ENCODE data around the gene NUDT14. TPM values are rescaled to one million over a fixed set of nuclear protein-coding genes. Genes with fewer than 3 reads are reported as not detected.

The NUDT14 gene
- total and polyA plus RNA-seq, 2 of the 8 experiments (the other 6 are each of a cell fraction or from before 2014, with no cell fraction given) = 25.5 to 33.3 TPM

DNA sequence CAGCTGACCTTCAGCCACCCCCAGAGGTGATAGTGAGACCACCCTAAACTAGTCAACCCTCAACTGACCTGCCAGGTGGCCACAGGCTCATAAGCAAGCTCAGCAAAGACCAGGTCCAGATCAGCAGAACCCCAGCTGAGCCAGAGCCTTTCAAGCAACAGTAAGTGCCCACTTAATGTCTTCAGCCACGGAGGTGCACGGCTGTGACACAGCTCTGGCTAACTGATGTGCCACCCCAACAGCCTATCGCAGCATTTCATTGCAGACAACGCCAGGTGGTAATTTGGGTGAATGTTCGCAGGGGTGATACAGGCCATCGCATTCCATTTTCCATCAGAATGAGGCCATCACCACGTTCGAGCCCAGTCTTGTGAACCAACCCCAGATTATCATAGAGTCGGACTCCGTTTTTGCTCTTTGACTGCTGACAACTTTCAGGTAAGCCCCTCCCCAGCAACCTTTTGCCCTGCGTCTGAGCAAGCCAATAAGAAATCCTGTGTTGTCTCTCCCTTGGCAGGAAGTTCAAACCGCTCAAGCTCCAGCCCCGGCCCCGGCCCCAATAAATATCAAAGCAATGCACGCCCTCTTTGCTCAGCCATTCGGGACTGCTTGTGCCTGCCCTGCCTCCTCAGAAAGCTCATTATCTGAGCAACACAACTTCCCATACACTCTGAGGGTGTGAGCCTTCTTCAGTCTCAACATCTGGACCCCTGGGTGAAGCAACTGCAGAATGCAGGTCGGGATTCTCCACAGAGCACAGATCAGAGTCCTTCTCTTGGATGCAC is 56.9 kb downstream of the NUDT14 start (continued):
- TF ChIP-seq, protein P1, sequence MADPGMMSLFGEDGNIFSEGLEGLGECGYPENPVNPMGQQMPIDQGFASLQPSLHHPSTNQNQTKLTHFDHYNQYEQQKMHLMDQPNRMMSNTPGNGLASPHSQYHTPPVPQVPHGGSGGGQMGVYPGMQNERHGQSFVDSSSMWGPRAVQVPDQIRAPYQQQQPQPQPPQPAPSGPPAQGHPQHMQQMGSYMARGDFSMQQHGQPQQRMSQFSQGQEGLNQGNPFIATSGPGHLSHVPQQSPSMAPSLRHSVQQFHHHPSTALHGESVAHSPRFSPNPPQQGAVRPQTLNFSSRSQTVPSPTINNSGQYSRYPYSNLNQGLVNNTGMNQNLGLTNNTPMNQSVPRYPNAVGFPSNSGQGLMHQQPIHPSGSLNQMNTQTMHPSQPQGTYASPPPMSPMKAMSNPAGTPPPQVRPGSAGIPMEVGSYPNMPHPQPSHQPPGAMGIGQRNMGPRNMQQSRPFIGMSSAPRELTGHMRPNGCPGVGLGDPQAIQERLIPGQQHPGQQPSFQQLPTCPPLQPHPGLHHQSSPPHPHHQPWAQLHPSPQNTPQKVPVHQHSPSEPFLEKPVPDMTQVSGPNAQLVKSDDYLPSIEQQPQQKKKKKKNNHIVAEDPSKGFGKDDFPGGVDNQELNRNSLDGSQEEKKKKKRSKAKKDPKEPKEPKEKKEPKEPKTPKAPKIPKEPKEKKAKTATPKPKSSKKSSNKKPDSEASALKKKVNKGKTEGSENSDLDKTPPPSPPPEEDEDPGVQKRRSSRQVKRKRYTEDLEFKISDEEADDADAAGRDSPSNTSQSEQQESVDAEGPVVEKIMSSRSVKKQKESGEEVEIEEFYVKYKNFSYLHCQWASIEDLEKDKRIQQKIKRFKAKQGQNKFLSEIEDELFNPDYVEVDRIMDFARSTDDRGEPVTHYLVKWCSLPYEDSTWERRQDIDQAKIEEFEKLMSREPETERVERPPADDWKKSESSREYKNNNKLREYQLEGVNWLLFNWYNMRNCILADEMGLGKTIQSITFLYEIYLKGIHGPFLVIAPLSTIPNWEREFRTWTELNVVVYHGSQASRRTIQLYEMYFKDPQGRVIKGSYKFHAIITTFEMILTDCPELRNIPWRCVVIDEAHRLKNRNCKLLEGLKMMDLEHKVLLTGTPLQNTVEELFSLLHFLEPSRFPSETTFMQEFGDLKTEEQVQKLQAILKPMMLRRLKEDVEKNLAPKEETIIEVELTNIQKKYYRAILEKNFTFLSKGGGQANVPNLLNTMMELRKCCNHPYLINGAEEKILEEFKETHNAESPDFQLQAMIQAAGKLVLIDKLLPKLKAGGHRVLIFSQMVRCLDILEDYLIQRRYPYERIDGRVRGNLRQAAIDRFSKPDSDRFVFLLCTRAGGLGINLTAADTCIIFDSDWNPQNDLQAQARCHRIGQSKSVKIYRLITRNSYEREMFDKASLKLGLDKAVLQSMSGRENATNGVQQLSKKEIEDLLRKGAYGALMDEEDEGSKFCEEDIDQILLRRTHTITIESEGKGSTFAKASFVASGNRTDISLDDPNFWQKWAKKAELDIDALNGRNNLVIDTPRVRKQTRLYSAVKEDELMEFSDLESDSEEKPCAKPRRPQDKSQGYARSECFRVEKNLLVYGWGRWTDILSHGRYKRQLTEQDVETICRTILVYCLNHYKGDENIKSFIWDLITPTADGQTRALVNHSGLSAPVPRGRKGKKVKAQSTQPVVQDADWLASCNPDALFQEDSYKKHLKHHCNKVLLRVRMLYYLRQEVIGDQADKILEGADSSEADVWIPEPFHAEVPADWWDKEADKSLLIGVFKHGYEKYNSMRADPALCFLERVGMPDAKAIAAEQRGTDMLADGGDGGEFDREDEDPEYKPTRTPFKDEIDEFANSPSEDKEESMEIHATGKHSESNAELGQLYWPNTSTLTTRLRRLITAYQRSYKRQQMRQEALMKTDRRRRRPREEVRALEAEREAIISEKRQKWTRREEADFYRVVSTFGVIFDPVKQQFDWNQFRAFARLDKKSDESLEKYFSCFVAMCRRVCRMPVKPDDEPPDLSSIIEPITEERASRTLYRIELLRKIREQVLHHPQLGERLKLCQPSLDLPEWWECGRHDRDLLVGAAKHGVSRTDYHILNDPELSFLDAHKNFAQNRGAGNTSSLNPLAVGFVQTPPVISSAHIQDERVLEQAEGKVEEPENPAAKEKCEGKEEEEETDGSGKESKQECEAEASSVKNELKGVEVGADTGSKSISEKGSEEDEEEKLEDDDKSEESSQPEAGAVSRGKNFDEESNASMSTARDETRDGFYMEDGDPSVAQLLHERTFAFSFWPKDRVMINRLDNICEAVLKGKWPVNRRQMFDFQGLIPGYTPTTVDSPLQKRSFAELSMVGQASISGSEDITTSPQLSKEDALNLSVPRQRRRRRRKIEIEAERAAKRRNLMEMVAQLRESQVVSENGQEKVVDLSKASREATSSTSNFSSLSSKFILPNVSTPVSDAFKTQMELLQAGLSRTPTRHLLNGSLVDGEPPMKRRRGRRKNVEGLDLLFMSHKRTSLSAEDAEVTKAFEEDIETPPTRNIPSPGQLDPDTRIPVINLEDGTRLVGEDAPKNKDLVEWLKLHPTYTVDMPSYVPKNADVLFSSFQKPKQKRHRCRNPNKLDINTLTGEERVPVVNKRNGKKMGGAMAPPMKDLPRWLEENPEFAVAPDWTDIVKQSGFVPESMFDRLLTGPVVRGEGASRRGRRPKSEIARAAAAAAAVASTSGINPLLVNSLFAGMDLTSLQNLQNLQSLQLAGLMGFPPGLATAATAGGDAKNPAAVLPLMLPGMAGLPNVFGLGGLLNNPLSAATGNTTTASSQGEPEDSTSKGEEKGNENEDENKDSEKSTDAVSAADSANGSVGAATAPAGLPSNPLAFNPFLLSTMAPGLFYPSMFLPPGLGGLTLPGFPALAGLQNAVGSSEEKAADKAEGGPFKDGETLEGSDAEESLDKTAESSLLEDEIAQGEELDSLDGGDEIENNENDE (IDR thresholded peaks at IDR 0.05; ENCODE audit: insufficient replicate concordance, low read length) = no peak
- no peak for TF ChIP-seq POU5F1 (IDR thresholded peaks at IDR 0.05; ENCODE audit: low read depth, low read length)
- TF ChIP-seq, protein P2, sequence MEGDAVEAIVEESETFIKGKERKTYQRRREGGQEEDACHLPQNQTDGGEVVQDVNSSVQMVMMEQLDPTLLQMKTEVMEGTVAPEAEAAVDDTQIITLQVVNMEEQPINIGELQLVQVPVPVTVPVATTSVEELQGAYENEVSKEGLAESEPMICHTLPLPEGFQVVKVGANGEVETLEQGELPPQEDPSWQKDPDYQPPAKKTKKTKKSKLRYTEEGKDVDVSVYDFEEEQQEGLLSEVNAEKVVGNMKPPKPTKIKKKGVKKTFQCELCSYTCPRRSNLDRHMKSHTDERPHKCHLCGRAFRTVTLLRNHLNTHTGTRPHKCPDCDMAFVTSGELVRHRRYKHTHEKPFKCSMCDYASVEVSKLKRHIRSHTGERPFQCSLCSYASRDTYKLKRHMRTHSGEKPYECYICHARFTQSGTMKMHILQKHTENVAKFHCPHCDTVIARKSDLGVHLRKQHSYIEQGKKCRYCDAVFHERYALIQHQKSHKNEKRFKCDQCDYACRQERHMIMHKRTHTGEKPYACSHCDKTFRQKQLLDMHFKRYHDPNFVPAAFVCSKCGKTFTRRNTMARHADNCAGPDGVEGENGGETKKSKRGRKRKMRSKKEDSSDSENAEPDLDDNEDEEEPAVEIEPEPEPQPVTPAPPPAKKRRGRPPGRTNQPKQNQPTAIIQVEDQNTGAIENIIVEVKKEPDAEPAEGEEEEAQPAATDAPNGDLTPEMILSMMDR (IDR thresholded peaks at IDR 0.05; ENCODE audit: control extremely low read depth in 1 of 3, insufficient read depth in 1 of 3, low read depth in 1 of 3, low read length in 3 of 3) = no peak
